ENCODE data around the gene CFAP119. TPM values are rescaled to one million over a fixed set of nuclear protein-coding genes. Genes with fewer than 3 reads are reported as not detected.

CFAP119 gene
- total and polyA plus RNA-seq, 7 donors = 0.48 to 3.0 (median 0.69) TPM

GRCh38 chr16:30740364-30741251, 21.3 kb downstream of the CFAP119 start:
- H3K36me3 ChIP-seq (ENCODE audit: insufficient read depth in 1 of 2, low read depth in 1 of 2) = peaks cover 11 to 82% of the 10 kb centered on the region in 2 donors
- no peaks in the 10 kb centered on the region for H3K4me1 ChIP-seq
- TF ChIP-seq CTCF (IDR thresholded peaks at IDR 0.05) = no peak
- 41 to 53% (median 49%) methylated on average over 8 of the region's 8 CpGs for WGBS, 3 donors
- peak overlapping the region; percentile 19 for H3K27ac ChIP-seq
- H3K4me3 ChIP-seq = no peak overlapping the region
- H3K27me3 ChIP-seq (ENCODE audit: insufficient read depth in 3 of 3, low read length in 2 of 3) = no peaks in the 10 kb centered on the region
- intact Hi-C loops (cut with DNase I) = loop anchor here (5.0 kb wide), 2 partner anchors 33 to 38 kb away; no protein-coding TSS in a partner anchor
- DNase-seq = peak; percentile 83 to 91
- H3K9me3 ChIP-seq = no peaks in the 10 kb centered on the region
- peak; percentile 62 to 77 (median 68) for ATAC-seq

GRCh38 chr16:30738984-30739951, 22.6 kb downstream of the CFAP119 start:
- intact Hi-C loops (cut with DNase I) = loop anchor here in 1 of 2 donors (2.0 kb wide), 1 partner anchor 14 kb away; no protein-coding TSS in a partner anchor
- Histone ChIP-seq H3K4me1 (no peaks in the 10 kb centered on the region), H3K9me3 (no peaks in the 10 kb centered on the region), H3K27ac (no peak overlapping the region), H3K27me3 (ENCODE audit: insufficient read depth in 3 of 3, low read length in 2 of 3) (no peaks in the 10 kb centered on the region), H3K36me3 (ENCODE audit: insufficient read depth in 1 of 2, low read depth in 1 of 2) (peaks cover 14 to 81% of the 10 kb centered on the region in 2 donors), H3K4me3 (no peak overlapping the region)
- ATAC-seq = no peak
- no peak for TF ChIP-seq CTCF (IDR thresholded peaks at IDR 0.05)
- 87 to 88% (median 87%) methylated on average over 36 to 37 of the region's 37 CpGs for WGBS, 3 donors
- no peak for DNase-seq

GRCh38 chr16:30737794-30738648, 23.8 kb downstream of the CFAP119 start:
- WGBS, 3 donors = 86 to 90% (median 89%) methylated on average over 25 of the region's 25 CpGs
- H3K36me3 ChIP-seq (ENCODE audit: insufficient read depth in 1 of 2, low read depth in 1 of 2) = peaks cover 22 to 83% of the 10 kb centered on the region in 2 donors

More at GRCh38 chr16:30737794-30738648, 23.8 kb downstream of the CFAP119 start:
- TF ChIP-seq CTCF (IDR thresholded peaks at IDR 0.05) = no peak
- intact Hi-C loops (cut with DNase I) = loop anchor here in 1 of 2 donors (2.0 kb wide), 1 partner anchor 13 kb away; no protein-coding TSS in a partner anchor
- H3K4me3 ChIP-seq = no peak overlapping the region
- no peaks in the 10 kb centered on the region for H3K27me3 ChIP-seq (ENCODE audit: insufficient read depth in 3 of 3, low read length in 2 of 3)
- no peak for ATAC-seq
- H3K27ac ChIP-seq = no peak overlapping the region
- DNase-seq = peak in 1 of 2 donors; percentile 39
- no peaks in the 10 kb centered on the region for H3K4me1 ChIP-seq
- no peaks in the 10 kb centered on the region for H3K9me3 ChIP-seq

Data from psoas muscle (tissue), 8 donors.